HG02759 (cell line): ENCODE results near the gene ITGAL.
"Not testable (repeated sequence)": the region's sequence is repeated elsewhere in the genome, so short reads cannot be mapped to it uniquely, and the experiment has no call there.

Experiments
- ATAC-seq: cut with Tn5 transposase; IDR thresholded peaks from one replicate; pipeline ENCODE4 v1.9.1; 2021; ENCODE audit warnings: mild to moderate bottlenecking, moderate library complexity; ENCODE audit not compliant: unreplicated experiment

The ITGAL gene

GRCh38 chr16:30491229-30491628 is 18.7 kb downstream of the ITGAL start:
- ATAC-seq: no peak

- ATAC-seq: no peak
Observed at GRCh38 chr16:30491744-30492308, 19.3 kb downstream of the ITGAL start.

- ATAC-seq: no peak
Observed at GRCh38 chr16:30493941-30494488, 21.5 kb downstream of the ITGAL start.

GRCh38 chr16:30494709-30495108 is 22.2 kb downstream of the ITGAL start:
- ATAC-seq: no peak

- ATAC-seq: no peak
Observed at GRCh38 chr16:30499284-30499683, 26.7 kb downstream of the ITGAL start.

GRCh38 chr16:30503403-30504296 is 31.1 kb downstream of the ITGAL start:
- ATAC-seq: no peak

GRCh38 chr16:30509081-30509765 is 36.7 kb downstream of the ITGAL start:
- ATAC-seq: no peak

- no peak for ATAC-seq
Observed at GRCh38 chr16:30510376-30510938, 37.9 kb downstream of the ITGAL start.

- no peak for ATAC-seq
Observed at GRCh38 chr16:30511509-30511908, 39.0 kb downstream of the ITGAL start.

- ATAC-seq: no peak
Observed at GRCh38 chr16:30515275-30515674, 42.7 kb downstream of the ITGAL start.

GRCh38 chr16:30518552-30518951 is 46.0 kb downstream of the ITGAL start:
- no peak for ATAC-seq

- ATAC-seq: no peak
Observed at GRCh38 chr16:30519120-30520049, 46.8 kb downstream of the ITGAL start.

GRCh38 chr16:30521476-30521872 is 48.9 kb downstream of the ITGAL start:
- no peak for ATAC-seq

- ATAC-seq: no peak
Observed at GRCh38 chr16:30521873-30522641, 49.5 kb downstream of the ITGAL start.

GRCh38 chr16:30522702-30523463 is 50.3 kb downstream of the ITGAL start:
- not testable (repeated sequence) for ATAC-seq

GRCh38 chr16:30523768-30524574 is 51.4 kb downstream of the ITGAL start:
- no peak for ATAC-seq

- no peak for ATAC-seq
Observed at GRCh38 chr16:30524575-30525568, 52.3 kb downstream of the ITGAL start.
